MM.1S (cell line): ENCODE results near the gene REELD1.

Source experiments
- EZH2 ChIP-seq: fragments of 300-600 bp; sonication (generic); optimal IDR thresholded peaks from 2 replicates; pipeline ENCODE3; 2017; ENCODE audit warnings: low read depth, mild to moderate bottlenecking, antibody characterized with exemption, low read length, mixed read lengths
- TF ChIP-seq, protein P1 (sequence below): fragments of 300-600 bp; sonication (generic); IDR thresholded peaks from 2 replicates; pipeline ENCODE4 v1.5.1; 2016; ENCODE audit warnings: antibody characterized with exemption, low read length, mixed read lengths

DNA sequence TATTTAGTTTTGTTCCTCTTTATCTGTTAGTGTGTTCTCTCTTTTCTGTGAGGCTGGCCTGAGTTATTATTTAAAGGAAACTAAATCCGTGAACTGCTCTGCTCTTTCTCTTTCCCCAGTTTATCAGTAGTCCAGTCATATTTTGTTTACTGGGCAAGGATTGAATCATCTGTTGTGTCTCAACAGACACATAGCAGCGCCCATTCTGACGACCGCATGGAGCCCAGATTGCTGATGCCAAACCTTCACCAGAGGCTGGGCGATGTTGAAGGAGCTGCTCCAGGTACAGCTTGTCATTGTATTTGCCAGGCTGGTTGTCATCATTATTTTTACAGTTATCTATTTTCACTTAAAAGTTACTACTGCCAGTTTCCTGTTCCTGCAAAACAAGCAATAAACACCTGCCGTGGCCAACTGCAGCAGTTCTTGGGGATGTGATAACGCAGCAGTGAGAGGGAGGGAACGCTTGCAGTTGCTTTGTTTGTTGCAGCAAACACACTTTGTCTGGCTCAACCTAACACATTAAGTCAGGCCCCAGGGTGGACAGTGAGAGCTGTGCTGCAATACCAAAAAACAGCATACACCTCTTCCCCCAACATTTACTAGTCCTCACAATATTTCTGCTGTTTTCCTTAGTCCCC lies 10.1 kb downstream of the REELD1 start:
- TF ChIP-seq, protein P1, sequence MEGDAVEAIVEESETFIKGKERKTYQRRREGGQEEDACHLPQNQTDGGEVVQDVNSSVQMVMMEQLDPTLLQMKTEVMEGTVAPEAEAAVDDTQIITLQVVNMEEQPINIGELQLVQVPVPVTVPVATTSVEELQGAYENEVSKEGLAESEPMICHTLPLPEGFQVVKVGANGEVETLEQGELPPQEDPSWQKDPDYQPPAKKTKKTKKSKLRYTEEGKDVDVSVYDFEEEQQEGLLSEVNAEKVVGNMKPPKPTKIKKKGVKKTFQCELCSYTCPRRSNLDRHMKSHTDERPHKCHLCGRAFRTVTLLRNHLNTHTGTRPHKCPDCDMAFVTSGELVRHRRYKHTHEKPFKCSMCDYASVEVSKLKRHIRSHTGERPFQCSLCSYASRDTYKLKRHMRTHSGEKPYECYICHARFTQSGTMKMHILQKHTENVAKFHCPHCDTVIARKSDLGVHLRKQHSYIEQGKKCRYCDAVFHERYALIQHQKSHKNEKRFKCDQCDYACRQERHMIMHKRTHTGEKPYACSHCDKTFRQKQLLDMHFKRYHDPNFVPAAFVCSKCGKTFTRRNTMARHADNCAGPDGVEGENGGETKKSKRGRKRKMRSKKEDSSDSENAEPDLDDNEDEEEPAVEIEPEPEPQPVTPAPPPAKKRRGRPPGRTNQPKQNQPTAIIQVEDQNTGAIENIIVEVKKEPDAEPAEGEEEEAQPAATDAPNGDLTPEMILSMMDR: no peak
- TF ChIP-seq EZH2: no peak
